ENCODE data around the gene GM2A.
"Not testable (repeated sequence)": the region's sequence is repeated elsewhere in the genome, so short reads cannot be mapped to it uniquely, and the experiment has no call there.

GM2A gene

GRCh38 chr5:151286246-151286645 lies 33.3 kb downstream of the GM2A start:
- DNase-seq (ENCODE audit: low spot score), result no peak

- no peak for DNase-seq (ENCODE audit: low spot score)
Measured at GRCh38 chr5:151288180-151288579, 35.2 kb downstream of the GM2A start.

GRCh38 chr5:151293624-151294023 lies 40.6 kb downstream of the GM2A start:
- no peak for DNase-seq (ENCODE audit: low spot score)

GRCh38 chr5:151295138-151295537 lies 42.2 kb downstream of the GM2A start:
- no peak for DNase-seq (ENCODE audit: low spot score)

GRCh38 chr5:151295791-151296477 lies 42.9 kb downstream of the GM2A start:
- no peak for DNase-seq (ENCODE audit: low spot score)

- DNase-seq (ENCODE audit: low spot score), result no peak
Measured at GRCh38 chr5:151296478-151296830, 43.5 kb downstream of the GM2A start.

- no peak for DNase-seq (ENCODE audit: low spot score)
Measured at GRCh38 chr5:151296974-151297373, 44.0 kb downstream of the GM2A start.

GRCh38 chr5:151298063-151298855 lies 45.3 kb downstream of the GM2A start:
- no peak for DNase-seq (ENCODE audit: low spot score)

GRCh38 chr5:151303666-151304065 lies 50.7 kb downstream of the GM2A start, which contains the start of gene SLC36A3:
SLC36A3 (minus strand) TSS chr5:151303766; CDS start chr5:151303354, 412 bp downstream.
- no peak for DNase-seq (ENCODE audit: low spot score)

- not testable (repeated sequence) for DNase-seq (ENCODE audit: low spot score)
Measured at GRCh38 chr5:151309266-151309665, 56.3 kb downstream of the GM2A start.

GRCh38 chr5:151309821-151310220 lies 56.8 kb downstream of the GM2A start:
- not testable (repeated sequence) for DNase-seq (ENCODE audit: low spot score)

- DNase-seq (ENCODE audit: low spot score), result no peak
Measured at GRCh38 chr5:151310932-151311331, 57.9 kb downstream of the GM2A start.

GRCh38 chr5:151312756-151313324 lies 59.9 kb downstream of the GM2A start:
- DNase-seq (ENCODE audit: low spot score), result no peak

- DNase-seq (ENCODE audit: low spot score), result no peak
Measured at GRCh38 chr5:151313357-151313756, 60.4 kb downstream of the GM2A start.

- DNase-seq (ENCODE audit: low spot score), result peak; percentile 47
Measured at GRCh38 chr5:151315998-151316597, 63.1 kb downstream of the GM2A start.

- DNase-seq (ENCODE audit: low spot score), result no peak
Measured at GRCh38 chr5:151317871-151318270, 64.9 kb downstream of the GM2A start.

GRCh38 chr5:151318850-151319732 lies 66.1 kb downstream of the GM2A start:
- peak; percentile 5 for DNase-seq (ENCODE audit: low spot score)
